ENCODE measurements around the gene RLF. TPM values are rescaled to one million over a fixed set of nuclear protein-coding genes. Genes with fewer than 3 reads are reported as not detected.

RLF gene
- total RNA-seq, 1 experiment from 2014 or later, result 15.5 TPM

DNA sequence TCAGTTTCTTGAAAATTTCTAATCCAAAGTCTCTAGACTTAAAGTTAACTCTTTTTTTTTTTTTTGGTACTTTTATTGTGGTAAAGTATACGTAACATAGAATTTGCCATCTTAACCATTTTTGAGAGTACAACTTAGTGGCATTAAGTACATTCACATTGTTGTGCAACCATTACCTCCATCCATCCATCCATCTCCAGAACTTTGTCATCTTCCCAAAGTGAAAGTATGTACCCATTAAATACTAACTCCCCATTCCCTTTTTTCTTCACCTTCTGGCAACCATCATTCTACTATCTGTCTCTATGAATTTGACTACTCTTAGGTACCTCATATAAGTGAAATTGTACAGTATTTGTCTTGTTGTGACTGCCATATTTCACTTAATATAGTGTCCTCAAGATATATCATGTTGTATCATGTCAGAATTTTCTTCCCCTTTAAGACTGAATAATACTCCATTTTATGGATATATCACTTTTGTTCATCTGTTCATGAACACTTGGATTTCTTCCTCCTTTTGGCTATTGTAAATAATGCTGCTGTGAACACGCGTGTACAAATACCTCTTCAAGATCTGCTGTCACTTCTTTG, 18.4 kb downstream of the RLF start:
- Histone ChIP-seq H3F3A (ENCODE audit: insufficient read depth, low read depth) (peaks cover 41% of the 10 kb centered on the region; the same call in 1 of the 2 replicates), H4K20me1 (ENCODE audit: insufficient read depth) (peaks cover 79% of the 10 kb centered on the region), H3K27me3 (ENCODE audit: insufficient read depth, low read depth) (no peaks in the 10 kb centered on the region), H2AFZ (no peak overlapping the region), H3K36me3 (ENCODE audit: low read depth) (peaks cover 4% of the 10 kb centered on the region; the same call in 1 of the 2 replicates), H3K79me2 (ENCODE audit: low read depth) (peaks cover 98% of the 10 kb centered on the region), H3K27ac (no peak overlapping the region), H3K9me2 (ENCODE audit: insufficient read depth) (no peaks in the 10 kb centered on the region), H3K4me3 (no peak overlapping the region), H3K4me2 (no peak overlapping the region), H3K9me3 (ENCODE audit: insufficient read depth, low read depth) (no peaks in the 10 kb centered on the region), H3K4me1 (replicated peaks; ENCODE audit: insufficient read depth) (no peaks in the 10 kb centered on the region)
- DNase-seq, result no peak
- BruUV-seq (replicated peaks), result no TSS peak
- intact Hi-C loops (cut with micrococcal nuclease; ENCODE audit: unreplicated experiment), result no loop called here
- ChIA-PET POLR2A (ENCODE audit: unreplicated experiment) (no interaction called here), CTCF (no interaction called here)
- TF ChIP-seq, protein P1, sequence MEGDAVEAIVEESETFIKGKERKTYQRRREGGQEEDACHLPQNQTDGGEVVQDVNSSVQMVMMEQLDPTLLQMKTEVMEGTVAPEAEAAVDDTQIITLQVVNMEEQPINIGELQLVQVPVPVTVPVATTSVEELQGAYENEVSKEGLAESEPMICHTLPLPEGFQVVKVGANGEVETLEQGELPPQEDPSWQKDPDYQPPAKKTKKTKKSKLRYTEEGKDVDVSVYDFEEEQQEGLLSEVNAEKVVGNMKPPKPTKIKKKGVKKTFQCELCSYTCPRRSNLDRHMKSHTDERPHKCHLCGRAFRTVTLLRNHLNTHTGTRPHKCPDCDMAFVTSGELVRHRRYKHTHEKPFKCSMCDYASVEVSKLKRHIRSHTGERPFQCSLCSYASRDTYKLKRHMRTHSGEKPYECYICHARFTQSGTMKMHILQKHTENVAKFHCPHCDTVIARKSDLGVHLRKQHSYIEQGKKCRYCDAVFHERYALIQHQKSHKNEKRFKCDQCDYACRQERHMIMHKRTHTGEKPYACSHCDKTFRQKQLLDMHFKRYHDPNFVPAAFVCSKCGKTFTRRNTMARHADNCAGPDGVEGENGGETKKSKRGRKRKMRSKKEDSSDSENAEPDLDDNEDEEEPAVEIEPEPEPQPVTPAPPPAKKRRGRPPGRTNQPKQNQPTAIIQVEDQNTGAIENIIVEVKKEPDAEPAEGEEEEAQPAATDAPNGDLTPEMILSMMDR (conservative IDR thresholded peaks at IDR 0.05), result no peak
- no peak for TF ChIP-seq EZH2 (IDR thresholded peaks at IDR 0.05; ENCODE audit: low read depth)

DNA sequence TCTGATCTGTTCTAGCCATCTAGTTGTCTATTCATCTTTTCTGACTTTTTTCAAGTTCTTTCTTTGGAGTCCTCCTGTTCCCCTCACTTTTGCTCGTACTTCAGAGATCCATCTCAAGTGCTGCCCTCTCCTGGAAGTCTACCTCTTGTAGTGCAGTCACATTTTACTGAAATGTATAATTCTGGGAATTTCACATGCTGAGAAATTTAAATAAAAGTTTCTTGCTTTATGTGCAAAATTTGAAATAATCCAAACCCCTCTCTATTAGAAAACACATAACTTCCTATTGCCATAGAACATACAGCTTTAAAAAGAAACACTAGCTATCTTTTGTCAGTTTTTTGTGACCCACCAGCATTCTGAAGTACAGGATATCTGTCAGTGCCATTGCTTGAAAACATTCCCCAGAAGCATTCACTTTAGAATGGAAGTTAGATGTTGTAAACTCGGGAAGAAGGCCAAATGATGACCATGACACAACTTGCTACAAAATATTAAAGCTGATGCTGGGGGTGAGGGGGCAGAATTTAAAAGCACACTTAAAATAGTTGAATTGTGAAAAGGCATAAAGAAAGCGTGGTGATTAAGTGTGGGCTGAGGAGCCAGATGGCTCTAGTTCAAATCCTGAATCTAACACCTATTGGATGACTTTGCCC, 22.0 kb downstream of the RLF start:
- Histone ChIP-seq H3F3A (ENCODE audit: insufficient read depth, low read depth) (peaks cover 28% of the 10 kb centered on the region; the same call in 1 of the 2 replicates), H3K9me3 (ENCODE audit: insufficient read depth, low read depth) (no peaks in the 10 kb centered on the region), H3K4me2 (no peak overlapping the region), H3K4me1 (replicated peaks; ENCODE audit: insufficient read depth) (no peaks in the 10 kb centered on the region), H3K27me3 (ENCODE audit: insufficient read depth, low read depth) (no peaks in the 10 kb centered on the region), H3K27ac (no peak overlapping the region), H3K9me2 (ENCODE audit: insufficient read depth) (no peaks in the 10 kb centered on the region), H3K36me3 (ENCODE audit: low read depth) (peaks cover 4% of the 10 kb centered on the region; the same call in 1 of the 2 replicates), H2AFZ (no peak overlapping the region), H3K79me2 (ENCODE audit: low read depth) (peaks cover 97% of the 10 kb centered on the region), H4K20me1 (ENCODE audit: insufficient read depth) (peaks cover 77% of the 10 kb centered on the region), H3K4me3 (no peak overlapping the region)
- intact Hi-C loops (cut with micrococcal nuclease; ENCODE audit: unreplicated experiment), result no loop called here
- ChIA-PET POLR2A (ENCODE audit: unreplicated experiment) (interaction anchor here (0.7 kb wide), 1 partner anchor 21 kb away, joined by 7 read pairs; no protein-coding TSS in a partner anchor), CTCF (interaction anchor here (0.5 to 0.6 kb wide), 2 partner anchors 58 to 97 kb away, joined by 6 to 10 read pairs; no protein-coding TSS in a partner anchor)
- peak in 1 of 2 experiments; percentile 42 for DNase-seq
- no TSS peak for BruUV-seq (replicated peaks)
- TF ChIP-seq, protein P1 (conservative IDR thresholded peaks at IDR 0.05), result peak; percentile 61
- no peak for TF ChIP-seq EZH2 (IDR thresholded peaks at IDR 0.05; ENCODE audit: low read depth)

DNA sequence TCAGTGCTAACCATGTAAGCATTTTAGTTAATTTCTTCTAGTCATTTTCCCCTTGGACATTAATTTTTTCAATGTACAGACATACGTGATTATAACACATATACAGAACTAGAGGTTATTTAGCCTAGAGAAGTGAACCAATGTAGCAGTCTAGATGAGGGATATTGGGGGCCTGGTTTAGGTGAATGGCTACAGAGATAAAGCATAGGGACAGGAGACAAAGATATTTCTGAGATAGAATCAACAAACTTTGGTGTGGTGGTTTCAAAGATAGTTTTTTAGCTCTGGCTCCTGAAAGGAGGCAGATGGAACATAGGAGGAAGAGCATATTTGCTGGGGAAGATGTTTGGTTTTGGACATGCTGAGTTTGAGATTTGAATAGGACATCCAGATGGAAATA, 23.0 kb downstream of the RLF start:
- intact Hi-C loops (cut with micrococcal nuclease; ENCODE audit: unreplicated experiment), result no loop called here
- Histone ChIP-seq H3K36me3 (ENCODE audit: low read depth) (peaks cover 7% of the 10 kb centered on the region), H4K20me1 (ENCODE audit: insufficient read depth) (peaks cover 68% of the 10 kb centered on the region), H3K4me2 (no peak overlapping the region), H3F3A (ENCODE audit: insufficient read depth, low read depth) (peaks cover 22% of the 10 kb centered on the region; the same call in 1 of the 2 replicates), H3K27me3 (ENCODE audit: insufficient read depth, low read depth) (no peaks in the 10 kb centered on the region), H3K79me2 (ENCODE audit: low read depth) (peaks cover 93% of the 10 kb centered on the region), H3K4me3 (no peak overlapping the region), H3K4me1 (replicated peaks; ENCODE audit: insufficient read depth) (no peaks in the 10 kb centered on the region), H3K9me2 (ENCODE audit: insufficient read depth) (no peaks in the 10 kb centered on the region), H3K9me3 (ENCODE audit: insufficient read depth, low read depth) (no peaks in the 10 kb centered on the region), H3K27ac (no peak overlapping the region), H2AFZ (no peak overlapping the region)
- no TSS peak for BruUV-seq (replicated peaks)
- POLR2A ChIA-PET (ENCODE audit: unreplicated experiment), result no interaction called here
- no peak for DNase-seq
- CTCF ChIA-PET, result no interaction called here
- TF ChIP-seq, protein P1 (conservative IDR thresholded peaks at IDR 0.05), result no peak
- no peak for TF ChIP-seq EZH2 (IDR thresholded peaks at IDR 0.05; ENCODE audit: low read depth)

All from PC-9 (cell line).